Measurements from ENCODE around the gene KLHL6.

The KLHL6 gene

GRCh38 chr3:183506674-183507320 lies 48.7 kb downstream of the KLHL6 start:
- no peak for DNase-seq (ENCODE audit: low read depth in 2 of 2)

GRCh38 chr3:183504597-183504996 lies 50.9 kb downstream of the KLHL6 start:
- no peak for DNase-seq (ENCODE audit: low read depth in 2 of 2)

- DNase-seq (ENCODE audit: low read depth in 2 of 2), result no peak
Measured at GRCh38 chr3:183503746-183504145, 51.8 kb downstream of the KLHL6 start.

- no peak for DNase-seq (ENCODE audit: low read depth in 2 of 2)
Measured at GRCh38 chr3:183502237-183503181, 53.0 kb downstream of the KLHL6 start.

- no peak for DNase-seq (ENCODE audit: low read depth in 2 of 2)
Measured at GRCh38 chr3:183500981-183501704, 54.4 kb downstream of the KLHL6 start.

- DNase-seq (ENCODE audit: low read depth in 2 of 2), result no peak
Measured at GRCh38 chr3:183500319-183500718, 55.2 kb downstream of the KLHL6 start.

- DNase-seq (ENCODE audit: low read depth in 2 of 2), result no peak
Measured at GRCh38 chr3:183498634-183499033, 56.9 kb downstream of the KLHL6 start.

GRCh38 chr3:183497313-183497712 lies 58.2 kb downstream of the KLHL6 start:
- no peak for DNase-seq (ENCODE audit: low read depth in 2 of 2)

GRCh38 chr3:183496311-183496710 lies 59.2 kb downstream of the KLHL6 start:
- no peak for DNase-seq (ENCODE audit: low read depth in 2 of 2)

- no peak for DNase-seq (ENCODE audit: low read depth in 2 of 2)
Measured at GRCh38 chr3:183494341-183494740, 61.2 kb downstream of the KLHL6 start.

- DNase-seq (ENCODE audit: low read depth in 2 of 2), result no peak
Measured at GRCh38 chr3:183493296-183494045, 62.0 kb downstream of the KLHL6 start.

- DNase-seq (ENCODE audit: low read depth in 2 of 2), result no peak
Measured at GRCh38 chr3:183492849-183493179, 62.7 kb downstream of the KLHL6 start.

GRCh38 chr3:183491923-183492848 lies 63.3 kb downstream of the KLHL6 start:
- DNase-seq (ENCODE audit: low read depth in 2 of 2), result no peak

GRCh38 chr3:183491109-183491922 lies 64.2 kb downstream of the KLHL6 start:
- no peak for DNase-seq (ENCODE audit: low read depth in 2 of 2)

- DNase-seq (ENCODE audit: low read depth in 2 of 2), result no peak
Measured at GRCh38 chr3:183490653-183491052, 64.9 kb downstream of the KLHL6 start.

GRCh38 chr3:183490211-183490601 lies 65.3 kb downstream of the KLHL6 start:
- DNase-seq (ENCODE audit: low read depth in 2 of 2), result no peak

- DNase-seq (ENCODE audit: low read depth in 2 of 2), result no peak
Measured at GRCh38 chr3:183489455-183490210, 65.9 kb downstream of the KLHL6 start.

GRCh38 chr3:183488343-183488742 lies 67.2 kb downstream of the KLHL6 start:
- no peak for DNase-seq (ENCODE audit: low read depth in 2 of 2)

- no peak for DNase-seq (ENCODE audit: low read depth in 2 of 2)
Measured at GRCh38 chr3:183487896-183488295, 67.6 kb downstream of the KLHL6 start.
